Measurements from ENCODE around the gene GNMT.

GRCh38 chr6:42984001-42984923 is 23.7 kb downstream of the GNMT start, which contains the start of gene PPP2R5D:
- TF ChIP-seq, protein P1, sequence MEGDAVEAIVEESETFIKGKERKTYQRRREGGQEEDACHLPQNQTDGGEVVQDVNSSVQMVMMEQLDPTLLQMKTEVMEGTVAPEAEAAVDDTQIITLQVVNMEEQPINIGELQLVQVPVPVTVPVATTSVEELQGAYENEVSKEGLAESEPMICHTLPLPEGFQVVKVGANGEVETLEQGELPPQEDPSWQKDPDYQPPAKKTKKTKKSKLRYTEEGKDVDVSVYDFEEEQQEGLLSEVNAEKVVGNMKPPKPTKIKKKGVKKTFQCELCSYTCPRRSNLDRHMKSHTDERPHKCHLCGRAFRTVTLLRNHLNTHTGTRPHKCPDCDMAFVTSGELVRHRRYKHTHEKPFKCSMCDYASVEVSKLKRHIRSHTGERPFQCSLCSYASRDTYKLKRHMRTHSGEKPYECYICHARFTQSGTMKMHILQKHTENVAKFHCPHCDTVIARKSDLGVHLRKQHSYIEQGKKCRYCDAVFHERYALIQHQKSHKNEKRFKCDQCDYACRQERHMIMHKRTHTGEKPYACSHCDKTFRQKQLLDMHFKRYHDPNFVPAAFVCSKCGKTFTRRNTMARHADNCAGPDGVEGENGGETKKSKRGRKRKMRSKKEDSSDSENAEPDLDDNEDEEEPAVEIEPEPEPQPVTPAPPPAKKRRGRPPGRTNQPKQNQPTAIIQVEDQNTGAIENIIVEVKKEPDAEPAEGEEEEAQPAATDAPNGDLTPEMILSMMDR (IDR thresholded peaks at IDR 0.05; ENCODE audit: low read length) = no peak
- no peak for TF ChIP-seq EZH2 (IDR thresholded peaks at IDR 0.05; ENCODE audit: borderline replicate concordance, low read length)
